Prostate gland (tissue), 2 donors: ENCODE measurements around the gene EPN1. TPM values are rescaled to one million over a fixed set of nuclear protein-coding genes. Genes with fewer than 3 reads are reported as not detected.

Experiments
- DNase-seq: peaks from one replicate; pipeline ENCODE4 v3.0.0-alpha.2; 2019; ENCODE audit warnings: low spot score
- H3K27ac ChIP-seq, 2 donors: fragments of 200-600 bp; sonication (generic); 2 replicates each; pipeline ENCODE4 v1.5.1; 2017 to 2019
- H3K27me3 ChIP-seq: fragments of 200-600 bp; sonication (generic); replicated peaks from 2 replicates; pipeline ENCODE4 v1.5.1; 2019; ENCODE audit not compliant: insufficient read depth
- H3K36me3 ChIP-seq, 2 donors: fragments of 200-600 bp; sonication (generic); 1 replicate in 1 of 2; 2 replicates in 1 of 2; pipeline versions ENCODE4 v1.5.1 to v1.8.1; 2017 to 2019
- H3K4me1 ChIP-seq: fragments of 200-600 bp; sonication (generic); replicated peaks from 2 replicates; pipeline ENCODE4 v1.5.1; 2019
- H3K4me3 ChIP-seq, 2 donors: fragments of 200-600 bp; sonication (generic); 2 replicates each; pipeline ENCODE4 v1.5.1; 2017 to 2019
- H3K9me3 ChIP-seq: fragments of 200-600 bp; sonication (generic); 2 replicates; pipeline ENCODE4 v1.5.1; 2017
- POLR2A ChIP-seq: fragments of 450-650 bp; IDR thresholded peaks from one replicate; pipeline ENCODE4 v1.6.1; 2016; ENCODE audit warnings: antibody characterized with exemption, mild to moderate bottlenecking
- POLR2AphosphoS5 ChIP-seq: sonication (generic); formaldehyde crosslinking; IDR thresholded peaks from one replicate; pipeline ENCODE4 v1.6.1; 2017; ENCODE audit warnings: antibody characterized with exemption
- WGBS: methylation state at CpG from one replicate; pipeline ENCODE4 v1.1.5; 2018; 5-methylcytosine and 5-hydroxymethylcytosine counted together
- intact Hi-C: fragments of 100-400 bp; cut with DNase I; formaldehyde crosslinking; loops from one replicate; pipeline ENCODE4 v1.14.2; 2022
- total RNA-seq, 2 donors: library from RNA; depleted of rRNA; stranded (reverse); fragments of >200 nt; gene quantifications; one replicate each; pipeline ENCODE4 v1.1.0, GENCODE V29; 2016
- TF ChIP-seq, protein P1 (sequence below), 4 experiments: fragments of 200-600 bp in 2 of 4; fragments of 450-650 bp in 2 of 4; sonication (generic) in 2 of 4; IDR thresholded peaks; 1 replicate in 3 of 4; 2 replicates in 1 of 4; pipeline ENCODE4 v1.5.1; 2016 to 2019; ENCODE audit warnings: antibody characterized with exemption in 4 of 4, mild to moderate bottlenecking in 2 of 4, moderate library complexity in 2 of 4

The EPN1 gene
- total RNA-seq, 2 donors from 2014 or later: 160 to 345 TPM

DNA sequence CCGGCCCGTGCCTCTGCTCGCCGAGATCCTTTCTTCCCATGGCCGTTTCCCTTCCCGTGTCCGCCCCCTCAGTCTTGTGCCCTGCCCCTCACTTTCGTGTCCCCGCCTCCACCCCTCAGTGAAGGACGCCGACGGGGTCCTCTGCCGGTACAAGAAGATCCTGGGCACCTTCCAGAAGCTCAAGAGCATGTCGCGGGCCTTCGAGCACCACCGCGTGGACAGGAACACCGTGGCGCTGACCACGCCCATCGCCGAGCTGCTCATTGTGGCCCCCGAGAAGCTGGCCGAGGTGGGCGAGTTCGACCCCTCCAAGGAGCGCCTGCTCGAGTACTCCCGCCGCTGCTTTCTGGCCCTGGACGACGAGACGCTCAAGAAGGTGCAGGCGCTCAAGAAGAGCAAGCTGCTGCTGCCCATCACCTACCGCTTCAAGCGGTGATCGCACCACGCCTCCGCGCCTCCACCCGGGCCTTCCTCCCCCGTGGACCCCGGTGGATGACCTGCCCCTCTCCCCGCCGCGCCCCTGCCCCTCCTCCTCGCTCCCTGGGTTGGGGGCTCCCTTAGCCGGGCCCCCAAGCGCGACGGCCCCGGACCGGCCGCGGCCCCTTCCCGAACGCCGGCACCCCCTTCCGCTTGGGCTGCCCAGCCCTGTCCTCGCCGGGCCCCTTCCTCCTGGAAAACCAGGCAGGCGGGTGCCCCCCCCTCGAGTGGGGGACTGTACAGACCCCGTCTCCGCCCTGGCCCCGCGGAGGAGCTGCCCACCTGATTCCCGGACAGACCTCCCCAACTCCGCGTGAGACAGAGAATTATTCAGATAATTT, 22.5 kb upstream of the EPN1 start:
- intact Hi-C loops: loop anchor here (10.0 kb wide), 1 partner anchor 538 kb away; the partner anchor contains the start of gene PPP1R12C
- H3K9me3 ChIP-seq: no peaks in the 10 kb centered on the region
- H3K27me3 ChIP-seq: no peaks in the 10 kb centered on the region
- no peak for DNase-seq
- peak overlapping the region in 1 of 2 donors; percentile 99 for H3K27ac ChIP-seq
- WGBS: 72% methylated on average over 71 of the region's 71 CpGs
- peaks cover 20% of the 10 kb centered on the region for H3K4me1 ChIP-seq
- H3K36me3 ChIP-seq: no peaks in the 10 kb centered on the region
- H3K4me3 ChIP-seq: no peak overlapping the region
- TF ChIP-seq POLR2A (no peak), POLR2AphosphoS5 (no peak)
- TF ChIP-seq, protein P1, sequence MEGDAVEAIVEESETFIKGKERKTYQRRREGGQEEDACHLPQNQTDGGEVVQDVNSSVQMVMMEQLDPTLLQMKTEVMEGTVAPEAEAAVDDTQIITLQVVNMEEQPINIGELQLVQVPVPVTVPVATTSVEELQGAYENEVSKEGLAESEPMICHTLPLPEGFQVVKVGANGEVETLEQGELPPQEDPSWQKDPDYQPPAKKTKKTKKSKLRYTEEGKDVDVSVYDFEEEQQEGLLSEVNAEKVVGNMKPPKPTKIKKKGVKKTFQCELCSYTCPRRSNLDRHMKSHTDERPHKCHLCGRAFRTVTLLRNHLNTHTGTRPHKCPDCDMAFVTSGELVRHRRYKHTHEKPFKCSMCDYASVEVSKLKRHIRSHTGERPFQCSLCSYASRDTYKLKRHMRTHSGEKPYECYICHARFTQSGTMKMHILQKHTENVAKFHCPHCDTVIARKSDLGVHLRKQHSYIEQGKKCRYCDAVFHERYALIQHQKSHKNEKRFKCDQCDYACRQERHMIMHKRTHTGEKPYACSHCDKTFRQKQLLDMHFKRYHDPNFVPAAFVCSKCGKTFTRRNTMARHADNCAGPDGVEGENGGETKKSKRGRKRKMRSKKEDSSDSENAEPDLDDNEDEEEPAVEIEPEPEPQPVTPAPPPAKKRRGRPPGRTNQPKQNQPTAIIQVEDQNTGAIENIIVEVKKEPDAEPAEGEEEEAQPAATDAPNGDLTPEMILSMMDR (IDR thresholded peaks at IDR 0.05): no peak

- DNase-seq: peak; percentile 97
- intact Hi-C loops: loop anchor here (10.0 kb wide), 1 partner anchor 539 kb away; the partner anchor contains the start of gene PPP1R12C
Observed at GRCh38 chr19:55653651-55654322, 21.2 kb upstream of the EPN1 start.

GRCh38 chr19:55654323-55654867, 20.6 kb upstream of the EPN1 start:
- TF ChIP-seq POLR2AphosphoS5 (peak; percentile 33), POLR2A (no peak)
- H3K27ac ChIP-seq: peak overlapping the region; percentile 98 to 99
- WGBS: under 1% methylated on average over 43 of the region's 52 CpGs
- peaks cover 28% of the 10 kb centered on the region for H3K4me1 ChIP-seq
- peak; percentile 99 for DNase-seq
- intact Hi-C loops: loop anchor here (10.0 kb wide), 1 partner anchor 540 kb away; the partner anchor contains the start of gene PPP1R12C
- H3K27me3 ChIP-seq: no peaks in the 10 kb centered on the region
- no peaks in the 10 kb centered on the region for H3K9me3 ChIP-seq
- H3K36me3 ChIP-seq: no peaks in the 10 kb centered on the region
- H3K4me3 ChIP-seq: peak overlapping the region; percentile 88 to 94

More at GRCh38 chr19:55653651-55654322, 21.2 kb upstream of the EPN1 start:
- Histone ChIP-seq H3K27ac (peak overlapping the region; percentile 98 to 99), H3K9me3 (no peaks in the 10 kb centered on the region), H3K4me3 (peak overlapping the region; percentile 88 to 94), H3K36me3 (no peaks in the 10 kb centered on the region), H3K4me1 (peaks cover 26% of the 10 kb centered on the region), H3K27me3 (no peaks in the 10 kb centered on the region)
- WGBS: under 1% methylated on average over 57 of the region's 57 CpGs
- peak; percentile 88 for TF ChIP-seq POLR2A
- TF ChIP-seq, protein P1 (IDR thresholded peaks at IDR 0.05): peak; percentile 98 to 100 (median 100)
- TF ChIP-seq POLR2AphosphoS5: peak; percentile 91

GRCh38 chr19:55654868-55655647, 20.0 kb upstream of the EPN1 start, which contains the start of gene U2AF2:
Gene U2AF2 (plus strand): TSS chr19:55655035. CDS start chr19:55655105, 70 bp downstream.
- DNase-seq: peak; percentile 94
- no peaks in the 10 kb centered on the region for H3K9me3 ChIP-seq
- peak within 1 kb of the TSS; percentile 98 to 99 for H3K27ac ChIP-seq
- H3K4me1 ChIP-seq: peaks cover 28% of the 10 kb centered on the region
- H3K4me3 ChIP-seq: peak within 1 kb of the TSS; percentile 88 to 94
- H3K36me3 ChIP-seq: no peaks in the 10 kb centered on the region
- 0% methylated on average over 51 of the region's 95 CpGs for WGBS
- intact Hi-C loops: loop anchor here (10.0 kb wide), 1 partner anchor 540 kb away; the partner anchor contains the start of gene PPP1R12C
- H3K27me3 ChIP-seq: no peaks in the 10 kb centered on the region
- TF ChIP-seq, protein P1 (IDR thresholded peaks at IDR 0.05): peak in 1 of 4 experiments; percentile 18
- TF ChIP-seq POLR2A (peak; percentile 62), POLR2AphosphoS5 (peak; percentile 48)
